Peyer's patch (tissue), 4 donors: ENCODE measurements around the gene ASZ1.

Source experiments
- POLR2A ChIP-seq, 2 donors: fragments of 450-650 bp; IDR thresholded peaks; one replicate each; pipeline ENCODE4 v1.5.1; 2017; ENCODE audit warnings: antibody characterized with exemption in 2 of 2, mild to moderate bottlenecking in 2 of 2, moderate library complexity in 2 of 2
- TF ChIP-seq, protein P1 (sequence below), 6 experiments: fragments of 450-650 bp in 4 of 6; fragments of 200-600 bp in 2 of 6; sonication (generic) in 1 of 6; IDR thresholded peaks; one replicate each; pipeline ENCODE4 v1.5.1; 2017 to 2019; ENCODE audit warnings: antibody characterized with exemption in 6 of 6, mild to moderate bottlenecking in 3 of 6, moderate library complexity in 1 of 6

DNA sequence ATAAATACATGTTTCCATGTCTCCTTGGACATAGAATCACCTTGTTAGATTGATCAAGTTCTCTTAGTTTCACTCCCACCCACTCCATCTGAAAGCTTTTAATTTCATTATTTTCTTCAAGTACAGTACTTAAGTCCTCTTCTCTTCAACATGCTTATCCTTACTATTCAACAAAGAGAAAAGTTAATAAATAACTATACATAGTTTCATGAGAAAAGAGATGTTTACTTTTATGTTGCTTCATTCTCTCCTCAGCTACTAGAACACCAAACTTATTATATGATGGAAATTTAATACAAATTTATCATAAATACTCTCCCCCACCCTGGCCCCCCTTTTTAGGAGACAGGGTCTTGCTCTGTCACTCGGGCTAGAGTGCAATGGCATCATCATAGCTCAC, 33.5 kb downstream of the ASZ1 start:
- TF ChIP-seq, protein P1, sequence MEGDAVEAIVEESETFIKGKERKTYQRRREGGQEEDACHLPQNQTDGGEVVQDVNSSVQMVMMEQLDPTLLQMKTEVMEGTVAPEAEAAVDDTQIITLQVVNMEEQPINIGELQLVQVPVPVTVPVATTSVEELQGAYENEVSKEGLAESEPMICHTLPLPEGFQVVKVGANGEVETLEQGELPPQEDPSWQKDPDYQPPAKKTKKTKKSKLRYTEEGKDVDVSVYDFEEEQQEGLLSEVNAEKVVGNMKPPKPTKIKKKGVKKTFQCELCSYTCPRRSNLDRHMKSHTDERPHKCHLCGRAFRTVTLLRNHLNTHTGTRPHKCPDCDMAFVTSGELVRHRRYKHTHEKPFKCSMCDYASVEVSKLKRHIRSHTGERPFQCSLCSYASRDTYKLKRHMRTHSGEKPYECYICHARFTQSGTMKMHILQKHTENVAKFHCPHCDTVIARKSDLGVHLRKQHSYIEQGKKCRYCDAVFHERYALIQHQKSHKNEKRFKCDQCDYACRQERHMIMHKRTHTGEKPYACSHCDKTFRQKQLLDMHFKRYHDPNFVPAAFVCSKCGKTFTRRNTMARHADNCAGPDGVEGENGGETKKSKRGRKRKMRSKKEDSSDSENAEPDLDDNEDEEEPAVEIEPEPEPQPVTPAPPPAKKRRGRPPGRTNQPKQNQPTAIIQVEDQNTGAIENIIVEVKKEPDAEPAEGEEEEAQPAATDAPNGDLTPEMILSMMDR (IDR thresholded peaks at IDR 0.05): no peak
- TF ChIP-seq POLR2A (IDR thresholded peaks at IDR 0.05): no peak
